ENCODE data around the gene GCC2.
"Not testable (repeated sequence)": the region's sequence is repeated elsewhere in the genome, so short reads cannot be mapped to it uniquely, and the experiment has no call there.

The GCC2 gene

GRCh38 chr2:108459441-108459840, 10.4 kb downstream of the GCC2 start:
- H3K27ac ChIP-seq (ENCODE audit: low read length), result no peak overlapping the region
- H3K4me1 ChIP-seq (ENCODE audit: control insufficient read depth, insufficient read depth, low read length), result no peaks in the 10 kb centered on the region
- H3K4me3 ChIP-seq (ENCODE audit: low read length), result no peak overlapping the region
- DNase-seq (ENCODE audit: low read depth, low spot score), result no peak
- H3K27me3 ChIP-seq (ENCODE audit: control insufficient read depth, insufficient read depth, low read length), result no peaks in the 10 kb centered on the region
- H3K36me3 ChIP-seq (ENCODE audit: control insufficient read depth, insufficient read depth, low read length), result no peaks in the 10 kb centered on the region
- no CpG with 5 or more reads among the region's 1 CpG for WGBS (ENCODE audit: insufficient coverage, insufficient read length)
- H3K9me3 ChIP-seq (ENCODE audit: control insufficient read depth, insufficient read depth, low read length), result no peaks in the 10 kb centered on the region

- no CpG with 5 or more reads among the region's 4 CpGs for WGBS (ENCODE audit: insufficient coverage, insufficient read length)
- Histone ChIP-seq H3K27ac (ENCODE audit: low read length) (no peak overlapping the region), H3K4me3 (ENCODE audit: low read length) (no peak overlapping the region), H3K4me1 (ENCODE audit: control insufficient read depth, insufficient read depth, low read length) (no peaks in the 10 kb centered on the region), H3K36me3 (ENCODE audit: control insufficient read depth, insufficient read depth, low read length) (no peaks in the 10 kb centered on the region), H3K9me3 (ENCODE audit: control insufficient read depth, insufficient read depth, low read length) (no peaks in the 10 kb centered on the region), H3K27me3 (ENCODE audit: control insufficient read depth, insufficient read depth, low read length) (no peaks in the 10 kb centered on the region)
- DNase-seq (ENCODE audit: low read depth, low spot score), result no peak
These were observed 11.5 kb downstream of the GCC2 start for GRCh38 chr2:108460345-108461037.

DNA sequence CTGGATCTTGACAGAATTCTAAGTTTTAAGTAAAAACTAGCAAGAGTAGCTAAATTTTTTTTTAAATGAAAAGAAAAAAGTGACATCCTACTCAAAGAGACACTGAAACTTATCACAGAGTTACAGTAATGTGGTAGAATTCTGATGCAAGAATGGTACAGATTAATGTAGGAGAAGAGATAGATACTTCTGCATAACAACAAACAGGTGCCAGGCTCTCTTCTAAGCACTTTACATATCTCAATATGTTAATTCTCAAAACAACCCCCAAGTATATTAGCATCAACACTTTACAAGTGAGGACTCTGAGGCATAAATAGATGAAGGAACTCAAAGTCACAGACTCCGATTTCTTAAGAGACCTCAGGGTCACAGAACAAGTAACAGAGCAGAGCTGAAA, 28.1 kb downstream of the GCC2 start:
- Histone ChIP-seq H3K4me3 (ENCODE audit: low read length) (no peak overlapping the region), H3K36me3 (ENCODE audit: control insufficient read depth, insufficient read depth, low read length) (no peaks in the 10 kb centered on the region), H3K27me3 (ENCODE audit: control insufficient read depth, insufficient read depth, low read length) (no peaks in the 10 kb centered on the region), H3K9me3 (ENCODE audit: control insufficient read depth, insufficient read depth, low read length) (no peaks in the 10 kb centered on the region), H3K27ac (ENCODE audit: low read length) (no peak overlapping the region), H3K4me1 (ENCODE audit: control insufficient read depth, insufficient read depth, low read length) (no peaks in the 10 kb centered on the region)
- WGBS (ENCODE audit: insufficient coverage, insufficient read length), result no CpG with 5 or more reads among the region's 1 CpG
- no peak for DNase-seq (ENCODE audit: low read depth, low spot score)

DNA sequence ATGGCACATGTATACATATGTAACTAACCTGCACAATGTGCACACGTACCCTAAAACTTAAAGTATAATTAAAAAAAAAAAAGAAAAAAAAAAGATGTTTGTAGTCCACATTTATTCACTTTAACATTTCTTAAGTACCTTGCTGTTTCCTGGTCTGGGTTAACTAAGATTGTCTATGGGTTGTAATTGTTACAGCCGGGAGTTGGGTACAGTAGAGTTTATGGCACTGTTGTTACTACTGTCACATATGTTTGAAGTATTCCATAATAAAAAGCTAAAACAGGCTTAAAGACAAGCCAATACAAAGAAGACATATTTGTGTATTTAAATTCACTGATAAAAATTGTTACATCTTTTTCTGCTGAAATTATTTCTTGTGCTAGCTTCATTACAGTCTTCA, 36.2 kb downstream of the GCC2 start:
- Histone ChIP-seq H3K27me3 (ENCODE audit: control insufficient read depth, insufficient read depth, low read length) (no peaks in the 10 kb centered on the region), H3K27ac (ENCODE audit: low read length) (no peak overlapping the region), H3K36me3 (ENCODE audit: control insufficient read depth, insufficient read depth, low read length) (no peaks in the 10 kb centered on the region; the same call in 1 of the 2 replicates), H3K4me1 (ENCODE audit: control insufficient read depth, insufficient read depth, low read length) (no peaks in the 10 kb centered on the region), H3K9me3 (ENCODE audit: control insufficient read depth, insufficient read depth, low read length) (no peaks in the 10 kb centered on the region), H3K4me3 (ENCODE audit: low read length) (no peak overlapping the region)
- no CpG with 5 or more reads among the region's 2 CpGs for WGBS (ENCODE audit: insufficient coverage, insufficient read length)
- no peak for DNase-seq (ENCODE audit: low read depth, low spot score)

DNA sequence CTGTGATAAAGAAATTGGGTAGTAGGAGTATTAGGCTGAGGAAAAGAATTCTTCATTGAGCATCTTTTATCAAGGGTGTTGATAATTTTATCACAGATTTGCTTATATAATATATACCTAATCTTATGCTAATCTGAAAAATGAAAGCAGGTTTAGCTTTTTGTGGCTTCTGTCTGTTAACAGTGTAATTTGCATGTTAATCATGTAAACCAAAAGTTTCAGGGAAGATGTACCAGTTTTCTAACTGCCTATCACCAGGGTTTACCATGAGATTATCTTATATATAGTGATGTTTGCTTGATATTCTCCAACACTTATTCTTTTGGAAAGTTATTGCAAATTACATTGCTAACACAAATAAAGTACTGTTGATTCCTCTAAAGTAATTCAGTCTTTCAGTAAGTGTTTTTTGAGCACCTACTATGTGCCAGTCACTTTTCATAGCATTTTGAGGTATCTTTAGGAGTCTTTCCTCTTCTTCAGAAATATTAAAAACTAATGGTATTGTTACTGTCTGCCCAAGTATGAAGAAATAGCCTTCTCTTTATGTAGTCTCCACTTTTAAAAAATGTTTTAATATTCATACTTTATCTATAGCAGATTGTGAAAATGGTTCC, 41.6 kb downstream of the GCC2 start:
- Histone ChIP-seq H3K36me3 (ENCODE audit: control insufficient read depth, insufficient read depth, low read length) (peaks cover 2% of the 10 kb centered on the region; the same call in 1 of the 2 replicates), H3K4me3 (ENCODE audit: low read length) (no peak overlapping the region), H3K4me1 (ENCODE audit: control insufficient read depth, insufficient read depth, low read length) (no peaks in the 10 kb centered on the region), H3K27ac (ENCODE audit: low read length) (no peak overlapping the region), H3K9me3 (ENCODE audit: control insufficient read depth, insufficient read depth, low read length) (no peaks in the 10 kb centered on the region), H3K27me3 (ENCODE audit: control insufficient read depth, insufficient read depth, low read length) (no peaks in the 10 kb centered on the region)
- DNase-seq (ENCODE audit: low read depth, low spot score), result no peak

GRCh38 chr2:108491848-108492247, 42.8 kb downstream of the GCC2 start:
- H3K27ac ChIP-seq (ENCODE audit: low read length), result no peak overlapping the region
- no peaks in the 10 kb centered on the region for H3K4me1 ChIP-seq (ENCODE audit: control insufficient read depth, insufficient read depth, low read length)
- H3K36me3 ChIP-seq (ENCODE audit: control insufficient read depth, insufficient read depth, low read length), result peaks cover 2% of the 10 kb centered on the region; the same call in 1 of the 2 replicates
- no peak for DNase-seq (ENCODE audit: low read depth, low spot score)
- H3K9me3 ChIP-seq (ENCODE audit: control insufficient read depth, insufficient read depth, low read length), result no peaks in the 10 kb centered on the region
- H3K4me3 ChIP-seq (ENCODE audit: low read length), result no peak overlapping the region
- H3K27me3 ChIP-seq (ENCODE audit: control insufficient read depth, insufficient read depth, low read length), result no peaks in the 10 kb centered on the region

GRCh38 chr2:108492364-108492763, 43.4 kb downstream of the GCC2 start:
- no CpG with 5 or more reads among the region's 4 CpGs for WGBS (ENCODE audit: insufficient coverage, insufficient read length)
- no peak overlapping the region for H3K4me3 ChIP-seq (ENCODE audit: low read length)
- H3K9me3 ChIP-seq (ENCODE audit: control insufficient read depth, insufficient read depth, low read length), result no peaks in the 10 kb centered on the region
- H3K27ac ChIP-seq (ENCODE audit: low read length), result no peak overlapping the region
- H3K36me3 ChIP-seq (ENCODE audit: control insufficient read depth, insufficient read depth, low read length), result peaks cover 2% of the 10 kb centered on the region; the same call in 1 of the 2 replicates
- no peaks in the 10 kb centered on the region for H3K4me1 ChIP-seq (ENCODE audit: control insufficient read depth, insufficient read depth, low read length)
- no peaks in the 10 kb centered on the region for H3K27me3 ChIP-seq (ENCODE audit: control insufficient read depth, insufficient read depth, low read length)
- DNase-seq (ENCODE audit: low read depth, low spot score), result no peak

DNA sequence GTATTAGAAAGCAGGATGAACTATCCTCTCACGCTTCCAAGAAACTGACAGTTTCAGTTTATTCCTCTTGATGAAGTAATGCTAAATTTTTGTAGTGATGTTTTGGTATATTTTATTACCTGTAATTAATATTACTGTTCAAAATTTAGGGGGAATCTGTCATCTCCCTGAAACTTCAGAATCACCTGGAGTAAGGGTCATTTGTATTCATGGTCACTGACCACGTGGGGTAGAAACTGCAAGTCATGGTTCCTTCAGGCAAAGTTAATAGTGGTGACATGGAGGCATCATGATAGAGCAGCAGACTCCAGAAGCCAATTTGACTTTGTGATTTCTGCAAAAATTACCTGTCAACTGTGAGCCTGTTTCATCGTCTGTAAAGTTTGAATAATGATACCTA, 47.2 kb downstream of the GCC2 start:
- not testable (repeated sequence) for H3K36me3 ChIP-seq (ENCODE audit: control insufficient read depth, insufficient read depth, low read length); H3K27me3 ChIP-seq (ENCODE audit: control insufficient read depth, insufficient read depth, low read length); DNase-seq (ENCODE audit: low read depth, low spot score); H3K27ac ChIP-seq (ENCODE audit: low read length); H3K4me3 ChIP-seq (ENCODE audit: low read length); H3K4me1 ChIP-seq (ENCODE audit: control insufficient read depth, insufficient read depth, low read length); H3K9me3 ChIP-seq (ENCODE audit: control insufficient read depth, insufficient read depth, low read length)
- no CpG with 5 or more reads among the region's 3 CpGs for WGBS (ENCODE audit: insufficient coverage, insufficient read length)

GRCh38 chr2:108507620-108508019, 58.6 kb downstream of the GCC2 start:
- not testable (repeated sequence) for H3K27ac ChIP-seq (ENCODE audit: low read length); H3K9me3 ChIP-seq (ENCODE audit: control insufficient read depth, insufficient read depth, low read length); H3K4me3 ChIP-seq (ENCODE audit: low read length); DNase-seq (ENCODE audit: low read depth, low spot score); H3K36me3 ChIP-seq (ENCODE audit: control insufficient read depth, insufficient read depth, low read length); H3K4me1 ChIP-seq (ENCODE audit: control insufficient read depth, insufficient read depth, low read length); H3K27me3 ChIP-seq (ENCODE audit: control insufficient read depth, insufficient read depth, low read length)
- no CpG with 5 or more reads among the region's 4 CpGs for WGBS (ENCODE audit: insufficient coverage, insufficient read length)

DNA sequence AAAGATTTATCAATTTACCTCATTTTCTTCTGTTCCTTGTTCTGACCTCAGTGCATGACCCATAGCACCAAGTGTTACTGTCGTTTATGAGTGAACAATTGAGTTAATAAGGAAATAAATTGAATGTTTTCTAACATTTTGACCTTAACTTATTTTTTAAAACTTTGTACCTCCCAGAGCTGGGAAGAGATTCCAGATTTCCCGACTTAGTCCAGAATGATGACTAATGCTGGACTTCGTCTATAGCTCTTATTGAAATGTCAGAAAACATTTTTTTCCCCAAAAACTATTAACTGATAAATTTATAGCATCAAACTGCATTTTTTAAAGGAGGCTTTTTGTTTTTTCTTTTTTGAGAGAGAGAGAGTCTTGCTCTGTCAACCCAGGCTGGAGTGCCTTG, 63.4 kb downstream of the GCC2 start:
- not testable (repeated sequence) for H3K36me3 ChIP-seq (ENCODE audit: control insufficient read depth, insufficient read depth, low read length); H3K4me1 ChIP-seq (ENCODE audit: control insufficient read depth, insufficient read depth, low read length); H3K4me3 ChIP-seq (ENCODE audit: low read length); H3K27ac ChIP-seq (ENCODE audit: low read length); H3K27me3 ChIP-seq (ENCODE audit: control insufficient read depth, insufficient read depth, low read length); DNase-seq (ENCODE audit: low read depth, low spot score); H3K9me3 ChIP-seq (ENCODE audit: control insufficient read depth, insufficient read depth, low read length)
- no CpG with 5 or more reads among the region's 3 CpGs for WGBS (ENCODE audit: insufficient coverage, insufficient read length)

DNA sequence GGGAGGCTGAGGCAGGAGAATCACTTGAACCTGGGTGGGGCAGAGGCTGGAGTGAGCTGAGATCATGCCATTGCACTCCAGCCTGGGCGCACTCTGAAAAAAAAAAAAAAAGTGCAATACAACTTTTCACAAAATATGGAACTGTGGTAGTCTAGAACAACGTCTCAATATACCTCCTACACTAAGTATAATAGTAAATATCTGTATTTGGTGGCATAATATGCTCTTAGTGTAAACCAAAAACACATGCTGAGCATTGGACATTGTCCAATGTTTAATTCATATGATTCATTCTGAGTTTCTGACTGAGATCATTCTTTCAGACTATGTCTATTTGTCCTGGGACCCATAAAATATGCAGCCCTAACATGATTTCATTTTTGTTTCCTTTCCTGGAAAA, 65.5 kb downstream of the GCC2 start:
- not testable (repeated sequence) for H3K4me1 ChIP-seq (ENCODE audit: control insufficient read depth, insufficient read depth, low read length); H3K36me3 ChIP-seq (ENCODE audit: control insufficient read depth, insufficient read depth, low read length); H3K27ac ChIP-seq (ENCODE audit: low read length); H3K9me3 ChIP-seq (ENCODE audit: control insufficient read depth, insufficient read depth, low read length); H3K4me3 ChIP-seq (ENCODE audit: low read length); DNase-seq (ENCODE audit: low read depth, low spot score); H3K27me3 ChIP-seq (ENCODE audit: control insufficient read depth, insufficient read depth, low read length)
- WGBS (ENCODE audit: insufficient coverage, insufficient read length), result no CpG with 5 or more reads among the region's 2 CpGs
